ENCODE data around the gene MRPL10.

The MRPL10 gene

DNA sequence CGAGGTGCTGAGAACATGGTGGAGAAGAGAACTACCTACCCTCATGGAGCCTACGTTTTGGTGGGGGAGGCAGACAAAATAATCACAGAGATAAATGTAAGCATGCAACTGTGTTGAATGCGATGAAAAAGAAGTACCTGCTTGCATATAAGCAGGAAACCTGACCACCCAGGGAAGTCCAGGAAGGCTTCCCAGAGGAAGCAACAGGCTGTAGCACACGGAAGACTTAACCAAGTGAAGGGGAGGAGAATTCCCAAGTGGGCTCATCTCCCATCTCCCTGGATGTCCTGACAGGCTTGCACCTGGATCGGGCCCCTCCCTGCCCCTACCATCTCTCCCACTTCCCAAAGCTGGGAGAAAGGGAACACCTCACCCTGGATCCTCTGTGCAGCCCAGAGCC lies 7.7 kb upstream of the MRPL10 start:
- no peak for TF ChIP-seq CTCF (IDR thresholded peaks at IDR 0.05; ENCODE audit: insufficient read depth, missing control alignments)
- DNase-seq (ENCODE audit: insufficient read length, low spot score): no peak
- FAIRE-seq: no peak

DNA sequence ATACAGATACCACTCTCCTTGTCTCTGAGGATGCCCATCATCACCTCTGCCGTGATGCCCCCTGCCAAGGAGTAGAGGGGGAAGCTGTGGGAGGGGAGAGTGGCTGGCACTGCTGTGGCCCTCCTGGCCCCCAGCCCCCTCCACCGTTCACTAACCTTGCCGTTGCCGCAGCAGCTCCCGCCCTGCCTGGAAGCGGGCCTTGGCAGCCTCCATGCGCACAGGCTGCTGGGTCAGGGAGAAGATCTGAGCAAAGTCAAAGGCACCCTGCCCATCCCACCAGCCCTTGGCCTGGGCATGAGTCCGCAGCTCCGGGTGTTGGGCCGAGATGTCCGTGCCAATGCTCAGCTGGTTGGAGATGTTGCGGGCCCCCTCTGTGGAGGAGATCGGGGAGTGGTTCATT lies 7.3 kb upstream of the MRPL10 start:
- FAIRE-seq (no peak), DNase-seq (ENCODE audit: insufficient read length, low spot score) (no peak)
- no peak for TF ChIP-seq CTCF (IDR thresholded peaks at IDR 0.05; ENCODE audit: insufficient read depth, missing control alignments)

DNA sequence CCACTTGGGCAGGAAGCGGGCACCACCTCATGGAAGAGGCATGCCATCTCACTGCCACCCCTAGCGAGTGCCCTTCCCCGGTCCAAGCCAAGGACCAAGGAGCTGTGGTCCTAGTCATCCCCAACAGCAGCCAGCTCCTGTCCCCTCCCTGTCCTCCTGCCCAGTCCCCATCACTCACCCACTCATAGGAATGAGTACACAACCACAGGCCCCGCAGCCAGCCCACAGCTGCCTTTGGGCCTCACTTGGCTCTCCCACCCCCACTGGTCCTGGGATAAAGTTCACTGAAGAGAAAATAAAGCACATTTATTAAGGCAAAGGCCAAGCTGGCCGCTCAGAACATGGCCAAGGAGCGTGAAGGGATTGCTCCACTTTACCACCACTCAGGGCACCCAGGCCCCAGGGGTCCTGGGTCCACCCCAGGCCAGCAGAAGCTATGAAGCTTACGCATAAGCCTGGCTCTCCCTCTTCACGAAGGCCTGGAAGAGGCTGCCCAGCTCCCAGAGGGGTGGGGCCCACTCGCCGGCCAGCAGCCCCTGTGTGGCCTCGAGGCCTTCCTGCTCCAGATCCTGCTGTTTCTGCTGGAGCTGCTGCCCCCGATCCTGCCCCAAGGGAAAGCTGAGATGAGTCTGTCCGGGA lies 6.2 kb upstream of the MRPL10 start:
- no peak for DNase-seq (ENCODE audit: insufficient read length, low spot score)
- no peak for FAIRE-seq
- TF ChIP-seq CTCF (IDR thresholded peaks at IDR 0.05; ENCODE audit: insufficient read depth, missing control alignments): no peak

DNA sequence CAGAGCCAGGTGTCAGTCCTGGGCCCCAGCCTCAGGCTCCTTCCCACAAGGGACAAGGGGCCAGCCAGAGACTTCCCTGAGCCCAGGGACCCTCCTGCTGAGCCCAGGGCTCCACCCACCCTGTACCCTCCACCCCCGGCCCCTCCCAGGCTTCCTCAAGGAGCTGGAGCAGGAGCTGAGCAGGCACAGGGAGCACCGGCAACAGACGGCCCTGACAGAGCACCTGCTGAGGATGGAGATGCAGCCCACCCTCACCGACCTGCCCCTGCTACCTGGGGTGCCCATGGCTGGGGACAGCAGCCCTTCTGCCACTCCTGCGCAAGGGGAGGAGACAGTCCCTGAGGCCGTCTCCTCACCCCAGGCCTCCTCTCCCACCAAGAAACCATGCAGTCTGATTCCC lies 5.3 kb upstream of the MRPL10 start:
- DNase-seq (ENCODE audit: insufficient read length, low spot score) (no peak), FAIRE-seq (no peak)
- no peak for TF ChIP-seq CTCF (IDR thresholded peaks at IDR 0.05; ENCODE audit: insufficient read depth, missing control alignments)

GRCh38 chr17:47834756-47835155 lies 3.4 kb upstream of the MRPL10 start:
- no peak for DNase-seq (ENCODE audit: insufficient read length, low spot score)
- no peak for FAIRE-seq
- TF ChIP-seq CTCF (IDR thresholded peaks at IDR 0.05; ENCODE audit: insufficient read depth, missing control alignments): no peak

DNA sequence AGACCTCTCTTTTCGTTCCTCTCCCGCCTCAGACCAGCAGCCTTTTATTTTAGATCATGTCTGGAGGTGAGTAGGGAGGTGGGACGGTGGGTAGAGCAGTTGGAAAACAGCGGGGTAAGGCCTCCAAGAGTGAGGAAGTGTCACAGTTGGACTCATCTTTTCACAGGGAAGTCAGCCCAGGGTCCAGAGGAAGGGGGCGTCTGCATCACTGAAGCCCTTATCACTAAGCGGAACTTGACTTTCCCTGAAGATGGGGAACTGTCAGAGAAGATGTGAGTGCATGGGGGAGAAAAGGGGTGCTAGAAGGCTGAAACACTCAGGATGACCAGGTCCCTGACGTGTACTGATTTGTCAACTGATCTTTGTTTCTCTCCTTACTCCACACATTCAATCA lies 590 bp upstream of the MRPL10 start:
- no peak for TF ChIP-seq CTCF (IDR thresholded peaks at IDR 0.05; ENCODE audit: insufficient read depth, missing control alignments)
- no peak for DNase-seq (ENCODE audit: insufficient read length, low spot score)
- no peak for FAIRE-seq

DNA sequence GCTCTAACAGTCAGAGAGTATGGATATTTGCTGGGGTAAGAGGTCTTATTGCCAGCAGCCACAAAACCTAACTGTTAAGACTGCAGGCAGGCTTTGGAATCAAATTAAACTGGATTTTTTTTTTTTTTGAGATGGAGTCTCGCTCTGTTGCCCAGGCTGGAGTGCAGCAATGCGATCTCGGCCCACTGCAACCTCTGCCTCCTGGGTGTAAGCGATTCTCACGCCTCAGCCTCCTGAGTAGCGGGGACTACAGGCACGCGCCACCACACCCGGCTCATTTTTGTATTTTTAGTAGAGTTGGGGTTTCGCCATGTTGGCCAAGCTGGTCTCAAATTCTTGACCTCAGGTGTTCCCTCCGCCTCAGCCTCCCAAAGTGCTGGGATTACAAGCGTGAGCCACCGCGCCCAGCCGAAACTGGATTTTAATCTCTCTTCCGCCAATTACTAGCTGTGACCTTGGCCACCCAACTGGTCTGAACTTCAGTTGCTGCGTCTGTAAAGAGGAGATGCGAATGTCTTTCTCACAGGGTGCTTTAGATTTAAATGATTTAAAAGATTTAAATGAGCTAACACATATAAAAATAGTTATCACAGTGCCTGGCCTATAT lies 842 bp downstream of the MRPL10 start:
- FAIRE-seq (no peak), DNase-seq (ENCODE audit: insufficient read length, low spot score) (no peak)
- no peak for TF ChIP-seq CTCF (IDR thresholded peaks at IDR 0.05; ENCODE audit: insufficient read depth, missing control alignments)

Data from D721Med (cell line).